ENCODE data around the gene SMOC2. TPM values are rescaled to one million over a fixed set of nuclear protein-coding genes. Genes with fewer than 3 reads are reported as not detected.

The SMOC2 gene
- total and polyA plus RNA-seq, 2 of the 4 experiments (the other 2 are of a cell fraction) = not detected

DNA sequence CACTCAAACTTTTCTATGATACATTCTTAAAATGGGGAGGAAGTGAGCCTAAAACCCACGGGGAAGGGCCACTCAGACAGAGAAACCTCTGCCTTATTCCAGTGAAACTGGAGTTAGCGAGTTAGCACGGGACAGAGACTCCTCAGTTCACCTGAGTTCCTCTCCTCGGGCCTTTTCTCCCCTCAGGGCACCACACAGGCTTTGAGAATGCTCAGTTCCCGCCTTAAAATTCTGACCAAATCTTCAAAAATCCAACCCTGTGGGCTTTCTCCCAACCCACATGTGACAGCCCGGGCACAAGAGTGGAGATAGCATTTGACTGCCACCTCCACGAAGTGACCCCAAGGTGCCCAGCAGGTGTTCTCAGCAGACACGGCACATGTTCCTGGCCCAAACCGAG, 204.3 kb downstream of the SMOC2 start:
- H3K9me3 ChIP-seq (ENCODE audit: control insufficient read depth, insufficient read depth, low read length) = peaks cover 56% of the 10 kb centered on the region
- CTCF ChIA-PET = no interaction called here
- H3K36me3 ChIP-seq (ENCODE audit: control insufficient read depth, insufficient read depth, low read length) = no peaks in the 10 kb centered on the region
- H2BK5ac ChIP-seq (ENCODE audit: low read depth, low read length, poor library complexity, severe bottlenecking) = no peak overlapping the region
- no peak overlapping the region for H3K4ac ChIP-seq (ENCODE audit: low read depth, low read length)
- TF ChIP-seq NFE2L2 (IDR thresholded peaks at IDR 0.05; ENCODE audit: low read depth, low read length) (no peak), MAFK (IDR thresholded peaks at IDR 0.05; ENCODE audit: low read depth, low read length) (no peak), CEBPB (IDR thresholded peaks at IDR 0.05; ENCODE audit: low read depth, low read length) (no peak), POLR2A (IDR thresholded peaks at IDR 0.05; ENCODE audit: low read depth, low read length) (no peak), MAZ (IDR thresholded peaks at IDR 0.05; ENCODE audit: borderline replicate concordance, low read depth, low read length) (no peak), SMC3 (IDR thresholded peaks at IDR 0.05; ENCODE audit: low read depth, low read length) (no peak), RAD21 (IDR thresholded peaks at IDR 0.05; ENCODE audit: low read length) (no peak), RFX5 (IDR thresholded peaks at IDR 0.05; ENCODE audit: low read depth, low read length) (no peak)
- TF ChIP-seq, protein P1, sequence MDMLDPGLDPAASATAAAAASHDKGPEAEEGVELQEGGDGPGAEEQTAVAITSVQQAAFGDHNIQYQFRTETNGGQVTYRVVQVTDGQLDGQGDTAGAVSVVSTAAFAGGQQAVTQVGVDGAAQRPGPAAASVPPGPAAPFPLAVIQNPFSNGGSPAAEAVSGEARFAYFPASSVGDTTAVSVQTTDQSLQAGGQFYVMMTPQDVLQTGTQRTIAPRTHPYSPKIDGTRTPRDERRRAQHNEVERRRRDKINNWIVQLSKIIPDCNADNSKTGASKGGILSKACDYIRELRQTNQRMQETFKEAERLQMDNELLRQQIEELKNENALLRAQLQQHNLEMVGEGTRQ (IDR thresholded peaks at IDR 0.05; ENCODE audit: low read depth, low read length) = no peak
- no peak overlapping the region for H3K14ac ChIP-seq (replicated peaks; ENCODE audit: low read depth, low read length)
- H3K18ac ChIP-seq (ENCODE audit: low read depth, low read length) = no peak overlapping the region
- H2BK15ac ChIP-seq (ENCODE audit: low read depth, low read length) = no peak overlapping the region
- no peak overlapping the region for H3K27ac ChIP-seq (ENCODE audit: insufficient read depth, low read length)
- H4K8ac ChIP-seq (ENCODE audit: low read depth in 2 of 2, low read length in 2 of 2) = no peak overlapping the region
- H2BK120ac ChIP-seq (ENCODE audit: low read depth, low read length) = no peak overlapping the region
- H2AK9ac ChIP-seq (replicated peaks; ENCODE audit: low read depth, low read length, poor library complexity) = no peak overlapping the region
- H4K91ac ChIP-seq (ENCODE audit: insufficient read depth, low read depth, low read length) = no peak overlapping the region
- in situ Hi-C loops (cut with MboI; ENCODE audit: low sequenced_read_pairs) (no loop called here), intact Hi-C loops (cut with micrococcal nuclease) (no loop called here), dilution Hi-C loops (cut with HindIII; ENCODE audit: low sequenced_read_pairs, unreplicated experiment) (no loop called here)
- H3K79me1 ChIP-seq (ENCODE audit: low read depth in 1 of 2, low read length in 2 of 2) = no peaks in the 10 kb centered on the region
- no peak overlapping the region for H3K23ac ChIP-seq (ENCODE audit: low read depth, low read length)
- no peaks in the 10 kb centered on the region for H3K4me1 ChIP-seq (ENCODE audit: control insufficient read depth, insufficient read depth, low read length)
- WGBS, 2 experiments (ENCODE audit: extremely low coverage in 2 of 2, insufficient read length in 1 of 2) = 51% methylated on average over 6 of the region's 9 CpGs; no CpG with 5 or more reads in 1 of the 2 experiments
- no peak overlapping the region for H3K4me2 ChIP-seq (ENCODE audit: low read depth, low read length)
- no TSS peak for BruUV-seq (replicated peaks)
- no peaks in the 10 kb centered on the region for H4K20me1 ChIP-seq (ENCODE audit: insufficient read depth, low read length)
- no peak overlapping the region for H3K4me3 ChIP-seq (ENCODE audit: insufficient read depth, low read depth, low read length)
- H3K27me3 ChIP-seq (ENCODE audit: control insufficient read depth, insufficient read depth, low read length) = no peaks in the 10 kb centered on the region
- no peak overlapping the region for H3K56ac ChIP-seq (ENCODE audit: extremely low read depth, insufficient read depth, low read length)
- no peaks in the 10 kb centered on the region for H3K9me1 ChIP-seq (ENCODE audit: insufficient read depth, low read length)
- no peak for ATAC-seq (ENCODE audit: low read depth)
- no peak overlapping the region for H4K5ac ChIP-seq (ENCODE audit: low read depth, low read length)
- POLR2A ChIA-PET (ENCODE audit: unreplicated experiment) = no interaction called here
- H3K9ac ChIP-seq (ENCODE audit: low read depth, low read length) = no peak overlapping the region
- H2BK20ac ChIP-seq (ENCODE audit: low read depth, low read length) = no peak overlapping the region
- no peak overlapping the region for H2AK5ac ChIP-seq (ENCODE audit: low read depth, low read length)
- H2AFZ ChIP-seq (replicated peaks; ENCODE audit: low read length, poor library complexity) = no peak overlapping the region
- no peak for DNase-seq

All from IMR-90 (cell line).